ENCODE results near the gene SDK1. TPM values are rescaled to one million over a fixed set of nuclear protein-coding genes. Genes with fewer than 3 reads are reported as not detected.

Gene SDK1
- total RNA-seq, 1 donor from 2014 or later: 2.5 TPM

- intact Hi-C loops (cut with micrococcal nuclease): no loop called here
- ATAC-seq (no peak), DNase-seq (no peak)
Measured at GRCh38 chr7:4003503-4003902, 702.5 kb downstream of the SDK1 start.

GRCh38 chr7:4006687-4007086 is 705.6 kb downstream of the SDK1 start:
- no peak for ATAC-seq
- DNase-seq: no peak
- intact Hi-C loops (cut with micrococcal nuclease): no loop called here

GRCh38 chr7:4009211-4010060 is 708.4 kb downstream of the SDK1 start:
- DNase-seq (no peak), ATAC-seq (no peak)
- intact Hi-C loops (cut with micrococcal nuclease): no loop called here

GRCh38 chr7:4010061-4010605 is 709.1 kb downstream of the SDK1 start:
- intact Hi-C loops (cut with micrococcal nuclease): no loop called here
- DNase-seq (no peak), ATAC-seq (no peak)

GRCh38 chr7:4010923-4011656 is 710.0 kb downstream of the SDK1 start:
- ATAC-seq (no peak), DNase-seq (no peak)
- intact Hi-C loops (cut with micrococcal nuclease): no loop called here

- ATAC-seq: no peak
- no peak for DNase-seq
- intact Hi-C loops (cut with micrococcal nuclease): no loop called here
Measured at GRCh38 chr7:4013793-4014192, 712.7 kb downstream of the SDK1 start.

- ATAC-seq (no peak), DNase-seq (no peak)
- intact Hi-C loops (cut with micrococcal nuclease): no loop called here
Measured at GRCh38 chr7:4014346-4015050, 713.4 kb downstream of the SDK1 start.

GRCh38 chr7:4015371-4015770 is 714.3 kb downstream of the SDK1 start:
- intact Hi-C loops (cut with micrococcal nuclease): no loop called here
- no peak for ATAC-seq
- no peak for DNase-seq

GRCh38 chr7:4015996-4016395 is 714.9 kb downstream of the SDK1 start:
- intact Hi-C loops (cut with micrococcal nuclease): no loop called here
- DNase-seq: no peak
- no peak for ATAC-seq

- DNase-seq (no peak), ATAC-seq (no peak)
- intact Hi-C loops (cut with micrococcal nuclease): no loop called here
Measured at GRCh38 chr7:4017081-4017480, 716.0 kb downstream of the SDK1 start.

GRCh38 chr7:4017785-4018184 is 716.7 kb downstream of the SDK1 start:
- intact Hi-C loops (cut with micrococcal nuclease): no loop called here
- ATAC-seq (no peak), DNase-seq (no peak)

- no peak for ATAC-seq
- no peak for DNase-seq
- intact Hi-C loops (cut with micrococcal nuclease): no loop called here
Measured at GRCh38 chr7:4018601-4019316, 717.7 kb downstream of the SDK1 start.

- no peak for ATAC-seq
- DNase-seq: no peak
- intact Hi-C loops (cut with micrococcal nuclease): no loop called here
Measured at GRCh38 chr7:4020086-4020485, 719.0 kb downstream of the SDK1 start.

GRCh38 chr7:4021413-4021812 is 720.4 kb downstream of the SDK1 start:
- no peak for DNase-seq

GRCh38 chr7:4022265-4022664 is 721.2 kb downstream of the SDK1 start:
- DNase-seq (no peak), ATAC-seq (no peak)
- intact Hi-C loops (cut with micrococcal nuclease): no loop called here

More at GRCh38 chr7:4021413-4021812, 720.4 kb downstream of the SDK1 start:
- intact Hi-C loops (cut with micrococcal nuclease): no loop called here
- ATAC-seq: no peak

- intact Hi-C loops (cut with micrococcal nuclease): no loop called here
- no peak for ATAC-seq
- DNase-seq: no peak
Measured at GRCh38 chr7:4023502-4023901, 722.5 kb downstream of the SDK1 start.

GRCh38 chr7:4024133-4024532 is 723.1 kb downstream of the SDK1 start:
- no peak for ATAC-seq
- intact Hi-C loops (cut with micrococcal nuclease): no loop called here
- DNase-seq: no peak

- intact Hi-C loops (cut with micrococcal nuclease): no loop called here
- ATAC-seq (no peak), DNase-seq (no peak)
Measured at GRCh38 chr7:4024806-4025205, 723.8 kb downstream of the SDK1 start.

- intact Hi-C loops (cut with micrococcal nuclease): no loop called here
- ATAC-seq: no peak
Measured at GRCh38 chr7:4025210-4025609, 724.2 kb downstream of the SDK1 start.

More at GRCh38 chr7:4025210-4025609, 724.2 kb downstream of the SDK1 start:
- no peak for DNase-seq

All from left ventricle myocardium superior (tissue), 1 donor.